ENCODE measurements around the gene SIRT2.

DNA sequence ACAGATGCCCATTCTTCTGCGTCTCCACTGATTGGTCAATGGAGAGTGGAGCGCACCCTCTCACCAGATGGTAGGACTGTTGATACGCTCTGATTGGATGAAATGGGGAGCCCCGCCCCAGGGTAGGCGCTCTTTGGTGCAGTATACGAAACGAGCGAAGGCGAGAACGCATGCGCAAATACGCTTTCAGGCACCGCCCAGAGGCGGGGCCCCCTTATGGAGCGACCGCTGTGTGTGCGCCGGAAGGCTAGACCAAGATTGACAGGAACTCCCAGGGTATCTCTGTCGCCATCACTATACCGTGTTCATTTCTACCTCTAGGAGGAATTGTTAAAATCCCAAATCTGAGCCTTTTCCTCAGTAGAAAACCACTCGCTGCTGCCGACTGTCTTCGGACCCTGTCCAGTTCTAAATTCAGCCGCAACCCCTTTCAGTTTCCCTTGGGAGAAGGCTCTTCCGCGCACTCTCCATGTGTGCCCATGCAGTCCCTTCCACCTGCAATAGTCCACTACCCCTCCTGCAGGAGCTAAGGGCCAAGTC is 48.9 kb downstream of the SIRT2 start:
- TF ChIP-seq POLR2A (IDR thresholded peaks at IDR 0.05) (peak; percentile 95 to 97), CTCF (IDR thresholded peaks at IDR 0.05 in 4 of 5, conservative IDR thresholded peaks at IDR 0.05 in 1 of 5) (peak; percentile 16 to 44 (median 40))
